ENCODE data around the gene GMCL1.

DNA sequence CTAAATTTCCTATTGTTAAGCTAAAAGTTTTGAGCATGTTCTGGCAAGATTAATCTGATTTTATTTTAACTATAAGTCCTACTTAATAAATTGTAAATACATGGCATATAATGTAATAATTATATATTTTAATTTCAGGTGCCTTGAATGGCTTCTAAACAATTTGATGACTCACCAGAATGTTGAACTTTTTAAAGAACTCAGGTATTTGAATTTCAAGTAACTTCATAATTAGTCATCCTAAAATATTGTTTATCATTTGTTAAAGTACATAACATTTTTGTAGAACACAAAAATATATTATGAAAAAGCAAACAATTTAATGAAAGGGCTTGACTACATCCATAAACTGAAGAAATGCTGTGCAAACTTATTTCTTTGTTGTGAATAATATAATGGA lies 14.5 kb downstream of the GMCL1 start:
- TF ChIP-seq, protein P1, sequence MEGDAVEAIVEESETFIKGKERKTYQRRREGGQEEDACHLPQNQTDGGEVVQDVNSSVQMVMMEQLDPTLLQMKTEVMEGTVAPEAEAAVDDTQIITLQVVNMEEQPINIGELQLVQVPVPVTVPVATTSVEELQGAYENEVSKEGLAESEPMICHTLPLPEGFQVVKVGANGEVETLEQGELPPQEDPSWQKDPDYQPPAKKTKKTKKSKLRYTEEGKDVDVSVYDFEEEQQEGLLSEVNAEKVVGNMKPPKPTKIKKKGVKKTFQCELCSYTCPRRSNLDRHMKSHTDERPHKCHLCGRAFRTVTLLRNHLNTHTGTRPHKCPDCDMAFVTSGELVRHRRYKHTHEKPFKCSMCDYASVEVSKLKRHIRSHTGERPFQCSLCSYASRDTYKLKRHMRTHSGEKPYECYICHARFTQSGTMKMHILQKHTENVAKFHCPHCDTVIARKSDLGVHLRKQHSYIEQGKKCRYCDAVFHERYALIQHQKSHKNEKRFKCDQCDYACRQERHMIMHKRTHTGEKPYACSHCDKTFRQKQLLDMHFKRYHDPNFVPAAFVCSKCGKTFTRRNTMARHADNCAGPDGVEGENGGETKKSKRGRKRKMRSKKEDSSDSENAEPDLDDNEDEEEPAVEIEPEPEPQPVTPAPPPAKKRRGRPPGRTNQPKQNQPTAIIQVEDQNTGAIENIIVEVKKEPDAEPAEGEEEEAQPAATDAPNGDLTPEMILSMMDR (IDR thresholded peaks at IDR 0.05) = no peak
- TF ChIP-seq POLR2A (IDR thresholded peaks at IDR 0.05) (no peak), POLR2AphosphoS5 (IDR thresholded peaks at IDR 0.05) (no peak)
